Panc1 (cell line): ENCODE measurements around the gene LINGO4. TPM values are rescaled to one million over a fixed set of nuclear protein-coding genes. Genes with fewer than 3 reads are reported as not detected.

Experiments
- ATAC-seq: fragments of 200-7000 bp; cut with Tn5 transposase; 2 replicates; pipeline ENCODE4 v1.9.1; 2020; ENCODE audit warnings: mild to moderate bottlenecking, moderate library complexity
- BruUV-seq: library from RNA; stranded (reverse); fragments of 400-500 nt; replicated peaks from 2 replicates; lab custom pipeline; 2021; lab: Mats Ljungman, UMichigan
- CTCF ChIA-PET: fragments of 300-600 bp; sonication (Branson Sonifier 250); formaldehyde crosslinking; loops from one replicate; lab custom pipeline; 2022; ENCODE audit warnings: antibody characterized with exemption; lab: Charles Lee
- POLR2A ChIA-PET: fragments of 300-600 bp; sonication (Branson Sonifier 250); formaldehyde crosslinking; loops from one replicate; lab custom pipeline; 2022; ENCODE audit warnings: antibody characterized with exemption; lab: Charles Lee
- DNase-seq: peaks from one replicate; pipeline ENCODE4 v3.0.0-alpha.2; 2010; ENCODE audit warnings: low read depth, low spot score
- H3K27ac ChIP-seq: 2 replicates; pipeline ENCODE4 v1.5.1; 2011; ENCODE audit warnings: mild to moderate bottlenecking, low read length, inconsistent platforms
- H3K27me3 ChIP-seq: fragments of 200-500 bp; sonication (Bioruptor generic); 2 replicates; pipeline ENCODE4 v1.6.0; 2014; ENCODE audit warnings: low read length, inconsistent platforms; ENCODE audit not compliant: control insufficient read depth, insufficient read depth
- H3K36me3 ChIP-seq: fragments of 200-500 bp; sonication (Bioruptor generic); 2 replicates; pipeline ENCODE4 v1.5.1; 2014; ENCODE audit warnings: inconsistent platforms, mild to moderate bottlenecking, low read length, moderate library complexity; ENCODE audit not compliant: control insufficient read depth, insufficient read depth
- H3K4me1 ChIP-seq: 2 replicates; pipeline ENCODE4 v1.5.1; 2011; ENCODE audit warnings: inconsistent platforms, mild to moderate bottlenecking, low read length, moderate library complexity; ENCODE audit not compliant: control insufficient read depth, insufficient read depth
- H3K4me3 ChIP-seq, 2 experiments: 2 replicates each; pipeline ENCODE4 v1.5.1; 2011 to 2012; ENCODE audit warnings: low read depth in 2 of 2, low read length in 2 of 2, mild to moderate bottlenecking in 2 of 2, inconsistent platforms in 1 of 2, moderate library complexity in 1 of 2
- H3K9me3 ChIP-seq: fragments of 200-500 bp; sonication (Bioruptor generic); 2 replicates; pipeline ENCODE4 v1.5.1; 2014; ENCODE audit warnings: low read depth, mild to moderate bottlenecking, inconsistent platforms, low read length, moderate library complexity; ENCODE audit not compliant: control insufficient read depth, insufficient read depth
- POLR2AphosphoS5 ChIP-seq: IDR thresholded peaks from 2 replicates; pipeline ENCODE4 v1.6.1; 2012; ENCODE audit warnings: mild to moderate bottlenecking, low read depth, low read length, moderate library complexity
- REST ChIP-seq, 2 experiments: IDR thresholded peaks; 2 replicates each; pipeline ENCODE4 v1.6.1; 2011 to 2012; ENCODE audit warnings: low read depth in 2 of 2, control low read depth in 1 of 2, low read length in 1 of 2, mild to moderate bottlenecking in 1 of 2, moderate library complexity in 1 of 2; ENCODE audit not compliant: insufficient read depth in 1 of 2
- SIN3A ChIP-seq: IDR thresholded peaks from 2 replicates; pipeline ENCODE4 v1.6.1; 2012; ENCODE audit warnings: low read depth, mild to moderate bottlenecking, low read length, moderate library complexity, borderline replicate concordance; ENCODE audit not compliant: insufficient read depth
- TCF7L2 ChIP-seq: IDR thresholded peaks from 2 replicates; pipeline ENCODE4 v1.6.1; 2011; ENCODE audit warnings: mild to moderate bottlenecking, low read depth, low read length, inconsistent platforms
- in situ Hi-C: cut with HindIII; loops from 2 replicates; pipeline ENCODE4 v1.10.0; 2016; ENCODE audit warnings: low sequenced_read_pairs, low pct_unique_long_range_greater_than_20kb
- intact Hi-C: fragments of 100-400 bp; cut with micrococcal nuclease; formaldehyde crosslinking; loops from one replicate; pipeline ENCODE4 v1.10.0; 2022; ENCODE audit not compliant: unreplicated experiment
- total RNA-seq: library from RNA; stranded (reverse); gene quantifications from one replicate; pipeline ENCODE4 v1.2.1, GENCODE V29; 2021; ENCODE audit not compliant: unreplicated experiment
- TF ChIP-seq, protein P1 (sequence below): fragments of 450-650 bp; IDR thresholded peaks from 2 replicates; pipeline ENCODE4 v1.5.1; 2017; ENCODE audit warnings: mild to moderate bottlenecking

LINGO4 gene
- total RNA-seq, 1 experiment from 2014 or later = not detected

GRCh38 chr1:151849126-151849525, 43.9 kb upstream of the LINGO4 start:
- intact Hi-C loops = no loop called here
- no peaks in the 10 kb centered on the region for H3K36me3 ChIP-seq

GRCh38 chr1:151847867-151848596, 42.8 kb upstream of the LINGO4 start:
- DNase-seq = no peak
- Histone ChIP-seq H3K27ac (no peak overlapping the region), H3K9me3 (no peaks in the 10 kb centered on the region), H3K4me1 (no peaks in the 10 kb centered on the region), H3K4me3 (no peak overlapping the region), H3K36me3 (no peaks in the 10 kb centered on the region), H3K27me3 (no peaks in the 10 kb centered on the region)
- in situ Hi-C loops (no loop called here), intact Hi-C loops (no loop called here)
- TF ChIP-seq POLR2AphosphoS5 = no peak
- TF ChIP-seq SIN3A = no peak
- TF ChIP-seq, protein P1, sequence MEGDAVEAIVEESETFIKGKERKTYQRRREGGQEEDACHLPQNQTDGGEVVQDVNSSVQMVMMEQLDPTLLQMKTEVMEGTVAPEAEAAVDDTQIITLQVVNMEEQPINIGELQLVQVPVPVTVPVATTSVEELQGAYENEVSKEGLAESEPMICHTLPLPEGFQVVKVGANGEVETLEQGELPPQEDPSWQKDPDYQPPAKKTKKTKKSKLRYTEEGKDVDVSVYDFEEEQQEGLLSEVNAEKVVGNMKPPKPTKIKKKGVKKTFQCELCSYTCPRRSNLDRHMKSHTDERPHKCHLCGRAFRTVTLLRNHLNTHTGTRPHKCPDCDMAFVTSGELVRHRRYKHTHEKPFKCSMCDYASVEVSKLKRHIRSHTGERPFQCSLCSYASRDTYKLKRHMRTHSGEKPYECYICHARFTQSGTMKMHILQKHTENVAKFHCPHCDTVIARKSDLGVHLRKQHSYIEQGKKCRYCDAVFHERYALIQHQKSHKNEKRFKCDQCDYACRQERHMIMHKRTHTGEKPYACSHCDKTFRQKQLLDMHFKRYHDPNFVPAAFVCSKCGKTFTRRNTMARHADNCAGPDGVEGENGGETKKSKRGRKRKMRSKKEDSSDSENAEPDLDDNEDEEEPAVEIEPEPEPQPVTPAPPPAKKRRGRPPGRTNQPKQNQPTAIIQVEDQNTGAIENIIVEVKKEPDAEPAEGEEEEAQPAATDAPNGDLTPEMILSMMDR = no peak
- no peak for TF ChIP-seq REST (IDR thresholded peaks at IDR 0.05; ENCODE audit: insufficient read depth in 1 of 2, low read depth in 2 of 2, low read length in 1 of 2)
- BruUV-seq = no TSS peak
- CTCF ChIA-PET = no interaction called here
- ATAC-seq = no peak
- POLR2A ChIA-PET = interaction anchor here (0.6 to 0.7 kb wide), 3 partner anchors 8 to 1641 kb away, joined by 3 to 4 read pairs (median 4); no protein-coding TSS in a partner anchor

More at GRCh38 chr1:151849126-151849525, 43.9 kb upstream of the LINGO4 start:
- no peaks in the 10 kb centered on the region for H3K27me3 ChIP-seq
- no TSS peak for BruUV-seq
- H3K27ac ChIP-seq = no peak overlapping the region
- DNase-seq = no peak
- in situ Hi-C loops = no loop called here
- no peaks in the 10 kb centered on the region for H3K9me3 ChIP-seq
- H3K4me1 ChIP-seq = no peaks in the 10 kb centered on the region
- POLR2A ChIA-PET = interaction anchor here (0.6 kb wide), 1 partner anchor 96 kb away, joined by 3 read pairs; no protein-coding TSS in a partner anchor
- no peak overlapping the region for H3K4me3 ChIP-seq
- no peak for ATAC-seq
- CTCF ChIA-PET = no interaction called here
- TF ChIP-seq POLR2AphosphoS5 = no peak
- no peak for TF ChIP-seq REST (IDR thresholded peaks at IDR 0.05; ENCODE audit: insufficient read depth in 1 of 2, low read depth in 2 of 2, low read length in 1 of 2)
- TF ChIP-seq TCF7L2 = no peak
- no peak for TF ChIP-seq SIN3A
- TF ChIP-seq, protein P1 = no peak
